ENCODE measurements around the gene CENPH. TPM values are rescaled to one million over a fixed set of nuclear protein-coding genes. Genes with fewer than 3 reads are reported as not detected.

CENPH gene
- total RNA-seq, 1 experiment from 2014 or later, result 21.9 TPM

DNA sequence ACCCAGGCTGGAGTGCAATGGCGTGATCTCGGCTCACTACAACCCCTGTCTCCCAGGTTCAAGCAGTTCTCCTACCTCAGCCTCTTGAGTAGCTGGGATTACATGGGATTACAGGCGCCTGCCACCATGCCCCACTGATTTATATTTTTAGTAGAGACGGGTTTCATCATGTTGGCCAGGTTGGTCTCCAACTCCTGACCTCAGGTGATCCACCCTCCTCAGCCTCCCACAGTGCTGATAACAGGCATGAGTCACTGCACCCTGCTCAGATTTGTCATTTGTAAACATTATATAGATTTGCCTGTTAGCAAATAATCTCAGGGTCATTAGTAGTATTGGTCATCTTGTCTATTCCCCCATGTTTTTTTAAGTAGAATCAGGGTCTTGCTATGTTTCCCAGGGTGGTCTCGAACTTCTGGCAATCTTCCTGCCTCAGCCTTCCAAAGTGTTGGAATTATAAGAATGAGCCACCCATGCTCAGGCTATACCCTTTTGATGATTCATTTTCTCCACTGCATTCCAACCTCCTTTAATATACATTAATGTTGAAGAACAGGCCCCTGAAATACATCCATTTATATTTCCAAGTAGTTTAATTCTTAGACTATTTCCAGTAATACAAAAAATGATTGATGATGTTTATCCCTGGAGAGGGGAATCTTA lies 17.3 kb downstream of the CENPH start:
- ChIA-PET POLR2A (interaction anchor here (2.4 kb wide), 1 partner anchor 17 kb away, joined by 8 read pairs; the partner anchor contains the start of gene CENPH), CTCF (no interaction called here)
- TF ChIP-seq, protein P1, sequence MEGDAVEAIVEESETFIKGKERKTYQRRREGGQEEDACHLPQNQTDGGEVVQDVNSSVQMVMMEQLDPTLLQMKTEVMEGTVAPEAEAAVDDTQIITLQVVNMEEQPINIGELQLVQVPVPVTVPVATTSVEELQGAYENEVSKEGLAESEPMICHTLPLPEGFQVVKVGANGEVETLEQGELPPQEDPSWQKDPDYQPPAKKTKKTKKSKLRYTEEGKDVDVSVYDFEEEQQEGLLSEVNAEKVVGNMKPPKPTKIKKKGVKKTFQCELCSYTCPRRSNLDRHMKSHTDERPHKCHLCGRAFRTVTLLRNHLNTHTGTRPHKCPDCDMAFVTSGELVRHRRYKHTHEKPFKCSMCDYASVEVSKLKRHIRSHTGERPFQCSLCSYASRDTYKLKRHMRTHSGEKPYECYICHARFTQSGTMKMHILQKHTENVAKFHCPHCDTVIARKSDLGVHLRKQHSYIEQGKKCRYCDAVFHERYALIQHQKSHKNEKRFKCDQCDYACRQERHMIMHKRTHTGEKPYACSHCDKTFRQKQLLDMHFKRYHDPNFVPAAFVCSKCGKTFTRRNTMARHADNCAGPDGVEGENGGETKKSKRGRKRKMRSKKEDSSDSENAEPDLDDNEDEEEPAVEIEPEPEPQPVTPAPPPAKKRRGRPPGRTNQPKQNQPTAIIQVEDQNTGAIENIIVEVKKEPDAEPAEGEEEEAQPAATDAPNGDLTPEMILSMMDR (IDR thresholded peaks at IDR 0.05; ENCODE audit: unreplicated experiment), result no peak
- Mint-ChIP-seq H3K27ac (ENCODE audit: low read depth, unreplicated experiment) (no peak overlapping the region), H3K27me3 (ENCODE audit: insufficient read depth, unreplicated experiment) (no peaks in the 10 kb centered on the region), H3K9me3 (ENCODE audit: unreplicated experiment) (no peaks in the 10 kb centered on the region), H3K4me1 (ENCODE audit: insufficient read depth, unreplicated experiment) (peaks cover 3% of the 10 kb centered on the region), H3K4me3 (ENCODE audit: unreplicated experiment) (no peak overlapping the region), H3K36me3 (ENCODE audit: insufficient read depth, unreplicated experiment) (peaks cover 21% of the 10 kb centered on the region)
- intact Hi-C loops (cut with micrococcal nuclease), result no loop called here
- peak; percentile 9 for DNase-seq (ENCODE audit: unreplicated experiment)
- BruUV-seq (replicated peaks), result no TSS peak

DNA sequence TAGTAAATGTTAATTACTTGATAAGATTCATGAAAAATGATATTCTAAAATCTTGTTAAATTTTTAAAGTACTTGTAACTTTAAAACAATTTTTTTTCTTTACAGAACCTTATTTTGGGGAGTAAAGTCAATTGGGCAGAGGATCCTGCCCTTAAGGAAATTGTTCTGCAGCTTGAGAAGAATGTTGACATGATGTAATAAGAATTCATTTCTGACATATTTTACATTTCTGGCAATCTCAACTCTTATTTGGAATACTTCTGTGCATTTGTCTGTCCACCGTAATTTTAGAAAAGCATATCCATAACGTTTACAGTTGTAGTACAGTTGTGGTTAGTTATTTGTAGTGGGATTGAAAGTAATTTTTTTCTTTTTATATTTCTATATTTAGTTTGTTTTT lies 20.2 kb downstream of the CENPH start:
- POLR2A ChIA-PET, result interaction anchor here (1.2 kb wide), 1 partner anchor 10 kb away, joined by 5 read pairs; no protein-coding TSS in a partner anchor
- intact Hi-C loops (cut with micrococcal nuclease), result no loop called here
- Mint-ChIP-seq H3K9me3 (ENCODE audit: unreplicated experiment) (no peaks in the 10 kb centered on the region), H3K36me3 (ENCODE audit: insufficient read depth, unreplicated experiment) (no peaks in the 10 kb centered on the region), H3K4me1 (ENCODE audit: insufficient read depth, unreplicated experiment) (peaks cover 3% of the 10 kb centered on the region), H3K27ac (ENCODE audit: low read depth, unreplicated experiment) (no peak overlapping the region), H3K27me3 (ENCODE audit: insufficient read depth, unreplicated experiment) (no peaks in the 10 kb centered on the region), H3K4me3 (ENCODE audit: unreplicated experiment) (no peak overlapping the region)
- CTCF ChIA-PET, result no interaction called here
- BruUV-seq (replicated peaks), result TSS peak; percentile 83
- no peak for DNase-seq (ENCODE audit: unreplicated experiment)
- TF ChIP-seq, protein P1 (IDR thresholded peaks at IDR 0.05; ENCODE audit: unreplicated experiment), result no peak

DNA sequence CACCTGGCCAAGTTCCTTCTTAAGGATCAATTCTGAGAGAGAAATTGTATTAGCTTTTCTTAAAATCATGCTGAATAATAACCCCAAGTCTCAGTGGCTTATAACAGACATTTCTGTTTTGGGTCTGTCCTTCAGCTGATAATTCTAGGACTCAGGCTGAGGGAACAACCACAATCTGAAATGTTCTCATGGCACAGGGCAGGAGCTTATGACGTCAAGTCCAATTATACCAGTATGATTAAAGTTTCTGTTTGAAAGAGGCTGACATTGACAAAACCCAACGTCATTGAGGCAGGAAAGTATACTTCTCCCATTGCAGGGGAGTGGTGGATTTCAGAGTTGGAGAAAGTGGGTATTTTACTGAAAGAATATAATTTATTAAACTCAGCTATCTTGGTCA lies 21.8 kb downstream of the CENPH start:
- Mint-ChIP-seq H3K4me1 (ENCODE audit: insufficient read depth, unreplicated experiment) (peaks cover 3% of the 10 kb centered on the region), H3K27me3 (ENCODE audit: insufficient read depth, unreplicated experiment) (no peaks in the 10 kb centered on the region), H3K36me3 (ENCODE audit: insufficient read depth, unreplicated experiment) (no peaks in the 10 kb centered on the region), H3K27ac (ENCODE audit: low read depth, unreplicated experiment) (no peak overlapping the region), H3K9me3 (ENCODE audit: unreplicated experiment) (no peaks in the 10 kb centered on the region), H3K4me3 (ENCODE audit: unreplicated experiment) (no peak overlapping the region)
- ChIA-PET POLR2A (no interaction called here), CTCF (no interaction called here)
- intact Hi-C loops (cut with micrococcal nuclease), result no loop called here
- TF ChIP-seq, protein P1 (IDR thresholded peaks at IDR 0.05; ENCODE audit: unreplicated experiment), result no peak
- DNase-seq (ENCODE audit: unreplicated experiment), result no peak
- BruUV-seq (replicated peaks), result no TSS peak

DNA sequence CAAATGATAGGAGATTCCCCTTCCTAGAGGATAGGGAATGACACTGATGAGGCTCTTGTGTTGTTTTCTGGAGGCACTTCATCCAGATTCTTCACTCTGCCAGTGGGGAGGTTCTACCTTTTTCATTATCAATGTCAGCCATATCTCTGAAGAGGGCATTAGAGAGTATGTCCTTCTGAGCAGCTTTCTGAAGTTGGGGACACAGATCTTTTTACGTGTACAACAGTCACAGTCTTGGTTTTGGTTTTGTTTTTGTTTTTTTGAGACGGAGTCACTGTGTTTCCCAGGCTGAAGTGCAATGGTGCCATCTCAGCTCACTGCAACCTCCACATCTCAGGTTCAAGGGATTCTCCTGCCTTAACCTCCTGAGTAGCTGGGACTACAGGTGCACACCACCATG lies 22.6 kb downstream of the CENPH start:
- Mint-ChIP-seq H3K9me3 (ENCODE audit: unreplicated experiment) (no peaks in the 10 kb centered on the region), H3K4me1 (ENCODE audit: insufficient read depth, unreplicated experiment) (no peaks in the 10 kb centered on the region), H3K36me3 (ENCODE audit: insufficient read depth, unreplicated experiment) (no peaks in the 10 kb centered on the region), H3K27me3 (ENCODE audit: insufficient read depth, unreplicated experiment) (no peaks in the 10 kb centered on the region), H3K27ac (ENCODE audit: low read depth, unreplicated experiment) (no peak overlapping the region), H3K4me3 (ENCODE audit: unreplicated experiment) (no peak overlapping the region)
- TF ChIP-seq, protein P1 (IDR thresholded peaks at IDR 0.05; ENCODE audit: unreplicated experiment), result no peak
- DNase-seq (ENCODE audit: unreplicated experiment), result no peak
- POLR2A ChIA-PET, result no interaction called here
- BruUV-seq (replicated peaks), result no TSS peak
- CTCF ChIA-PET, result no interaction called here
- intact Hi-C loops (cut with micrococcal nuclease), result no loop called here

All from MCF 10A (cell line).